Nephron progenitor cell (in vitro differentiated cells): ENCODE results near the gene CLMP.

Experiments
- DNase-seq: peaks from one replicate; pipeline ENCODE4 v3.0.0; 2021
- H3K27ac Mint-ChIP-seq: 2 replicates; pipeline ENCODE4 v1.8.0; 2021; ENCODE audit warnings: mild to moderate bottlenecking, moderate library complexity, mixed read lengths
- H3K27me3 Mint-ChIP-seq: 2 replicates; pipeline ENCODE4 v1.8.0; 2021; ENCODE audit warnings: mild to moderate bottlenecking, low read depth, mixed read lengths; ENCODE audit not compliant: poor library complexity
- H3K36me3 Mint-ChIP-seq: 2 replicates; pipeline ENCODE4 v1.8.0; 2021; ENCODE audit warnings: low read depth, mixed read lengths
- H3K4me1 Mint-ChIP-seq: 2 replicates; pipeline ENCODE4 v1.8.0; 2021; ENCODE audit warnings: mixed read lengths
- H3K4me3 Mint-ChIP-seq: 2 replicates; pipeline ENCODE4 v1.8.0; 2021; ENCODE audit warnings: mild to moderate bottlenecking, moderate library complexity, mixed read lengths
- H3K9me3 Mint-ChIP-seq: 2 replicates; pipeline ENCODE4 v1.8.0; 2021; ENCODE audit warnings: mild to moderate bottlenecking, moderate library complexity, mixed read lengths
- CTCF ChIP-seq: fragments of 200-600 bp; sonication (generic); IDR thresholded peaks from 2 replicates; pipeline ENCODE4 v1.5.0; 2021; ENCODE audit warnings: antibody characterized with exemption

CLMP gene

GRCh38 chr11:123195188-123196059, at the start of gene CLMP:
Gene CLMP (minus strand): TSS chr11:123195248. CDS start chr11:123194940, 308 bp downstream.
- TF ChIP-seq CTCF: no peak
- Mint-ChIP-seq H3K9me3 (no peaks in the 10 kb centered on the region), H3K27me3 (peaks cover 10% of the 10 kb centered on the region), H3K27ac (peak within 1 kb of the TSS; percentile 86), H3K4me1 (peaks cover 80% of the 10 kb centered on the region), H3K36me3 (peaks cover 19% of the 10 kb centered on the region), H3K4me3 (peak within 1 kb of the TSS; percentile 85)
- peak; percentile 69 for DNase-seq

GRCh38 chr11:123241874-123242543, 47.0 kb upstream of the CLMP start:
- Mint-ChIP-seq H3K27me3 (no peaks in the 10 kb centered on the region), H3K27ac (no peak overlapping the region), H3K4me1 (peaks cover 52% of the 10 kb centered on the region), H3K9me3 (peaks cover 7% of the 10 kb centered on the region), H3K36me3 (peaks cover 5% of the 10 kb centered on the region), H3K4me3 (no peak overlapping the region)
- no peak for TF ChIP-seq CTCF
- DNase-seq: no peak

GRCh38 chr11:123241294-123241693, 46.2 kb upstream of the CLMP start:
- Mint-ChIP-seq H3K27me3 (no peaks in the 10 kb centered on the region), H3K36me3 (peaks cover 5% of the 10 kb centered on the region), H3K27ac (no peak overlapping the region), H3K9me3 (peaks cover 7% of the 10 kb centered on the region), H3K4me3 (no peak overlapping the region), H3K4me1 (peaks cover 50% of the 10 kb centered on the region)
- DNase-seq: no peak
- no peak for TF ChIP-seq CTCF

GRCh38 chr11:123239191-123240150, 44.4 kb upstream of the CLMP start:
- H3K27me3 Mint-ChIP-seq: no peaks in the 10 kb centered on the region
- no peak overlapping the region for H3K27ac Mint-ChIP-seq

More at GRCh38 chr11:123239191-123240150, 44.4 kb upstream of the CLMP start:
- no peak for DNase-seq
- peaks cover 60% of the 10 kb centered on the region for H3K4me1 Mint-ChIP-seq
- TF ChIP-seq CTCF: no peak
- no peak overlapping the region for H3K4me3 Mint-ChIP-seq
- peaks cover 5% of the 10 kb centered on the region for H3K36me3 Mint-ChIP-seq
- peaks cover 7% of the 10 kb centered on the region for H3K9me3 Mint-ChIP-seq
